GM23338 (cell line): ENCODE measurements around the gene ZNF248. TPM values are rescaled to one million over a fixed set of nuclear protein-coding genes. Genes with fewer than 3 reads are reported as not detected.

Source experiments
- CREB1 ChIP-seq: fragments of 250-450 bp; sonication (Bioruptor Pico); IDR thresholded peaks from 2 replicates; pipeline ENCODE4 v1.5.0; 2020; ENCODE audit warnings: low read depth, mild to moderate bottlenecking, moderate library complexity
- NANOG ChIP-seq: IDR thresholded peaks from 2 replicates; pipeline ENCODE4 v1.6.1; 2016; ENCODE audit warnings: antibody characterized with exemption, borderline replicate concordance
- STAT1 ChIP-seq: IDR thresholded peaks from one replicate; pipeline ENCODE4 v1.6.1; 2016; ENCODE audit warnings: antibody characterized with exemption; ENCODE audit not compliant: unreplicated experiment
- ZNF114 ChIP-seq: fragments of 250-450 bp; sonication (Bioruptor Pico); IDR thresholded peaks from 2 replicates; pipeline ENCODE4 v1.5.0; 2020; ENCODE audit warnings: mild to moderate bottlenecking, moderate library complexity
- ZNF331 ChIP-seq: fragments of 250-450 bp; sonication (Bioruptor Pico); IDR thresholded peaks from 2 replicates; pipeline ENCODE4 v1.5.0; 2020; ENCODE audit warnings: low read depth, mild to moderate bottlenecking, moderate library complexity
- polyA plus RNA-seq: library from polyadenylated mRNA; unstranded; fragments of >200 nt; fragmentation: Nextera tagmentation; extraction: Ambion mirVana; gene quantifications from 2 replicates; pipeline ENCODE4 v1.2.1, GENCODE V29; 2016
- total RNA-seq: library from RNA; depleted of rRNA; stranded (reverse); fragments of >200 nt; shearing (Covaris generic); gene quantifications from 2 replicates; pipeline ENCODE4 v1.2.3, GENCODE V29; 2014
- TF ChIP-seq, protein P1 (sequence below): fragments of 250-450 bp; sonication (Bioruptor Pico); IDR thresholded peaks from 2 replicates; pipeline ENCODE4 v1.5.0; 2020; ENCODE audit warnings: mild to moderate bottlenecking, moderate library complexity
- TF ChIP-seq, protein P2 (sequence below): IDR thresholded peaks from 2 replicates; pipeline ENCODE4 v1.6.1; 2016; ENCODE audit warnings: antibody characterized with exemption
- TF ChIP-seq, protein P3 (sequence below), 2 experiments: fragments of 200-600 bp in 1 of 2; sonication (generic) in 1 of 2; conservative IDR thresholded peaks; 2 replicates each; pipeline versions ENCODE4 v1.5.1 to v1.6.1; 2016 to 2017; ENCODE audit warnings: antibody characterized with exemption in 2 of 2, low read depth in 2 of 2, mild to moderate bottlenecking in 2 of 2, moderate library complexity in 1 of 2

The ZNF248 gene
- total and polyA plus RNA-seq, 2 experiments from 2014 or later = 2.7 to 5.3 TPM

DNA sequence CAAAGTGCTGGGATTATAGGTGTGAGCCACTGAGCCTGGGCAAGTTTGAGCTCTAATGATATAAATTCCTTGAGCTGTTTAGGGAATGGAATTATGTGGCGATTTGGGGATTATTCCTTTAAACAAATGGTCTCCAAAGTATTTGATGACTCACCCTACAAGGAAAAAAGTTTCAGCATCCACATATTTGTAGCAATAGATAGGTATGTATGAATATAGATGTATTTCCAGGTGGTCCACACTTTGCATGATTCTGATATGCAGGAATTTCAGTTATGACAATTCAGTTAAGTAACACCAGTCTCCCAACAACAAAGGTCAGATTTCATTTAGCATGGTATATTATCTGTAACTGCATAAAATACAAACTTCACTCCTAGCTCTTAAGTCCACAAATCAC is 92.2 kb downstream of the ZNF248 start (continued):
- TF ChIP-seq, protein P1, sequence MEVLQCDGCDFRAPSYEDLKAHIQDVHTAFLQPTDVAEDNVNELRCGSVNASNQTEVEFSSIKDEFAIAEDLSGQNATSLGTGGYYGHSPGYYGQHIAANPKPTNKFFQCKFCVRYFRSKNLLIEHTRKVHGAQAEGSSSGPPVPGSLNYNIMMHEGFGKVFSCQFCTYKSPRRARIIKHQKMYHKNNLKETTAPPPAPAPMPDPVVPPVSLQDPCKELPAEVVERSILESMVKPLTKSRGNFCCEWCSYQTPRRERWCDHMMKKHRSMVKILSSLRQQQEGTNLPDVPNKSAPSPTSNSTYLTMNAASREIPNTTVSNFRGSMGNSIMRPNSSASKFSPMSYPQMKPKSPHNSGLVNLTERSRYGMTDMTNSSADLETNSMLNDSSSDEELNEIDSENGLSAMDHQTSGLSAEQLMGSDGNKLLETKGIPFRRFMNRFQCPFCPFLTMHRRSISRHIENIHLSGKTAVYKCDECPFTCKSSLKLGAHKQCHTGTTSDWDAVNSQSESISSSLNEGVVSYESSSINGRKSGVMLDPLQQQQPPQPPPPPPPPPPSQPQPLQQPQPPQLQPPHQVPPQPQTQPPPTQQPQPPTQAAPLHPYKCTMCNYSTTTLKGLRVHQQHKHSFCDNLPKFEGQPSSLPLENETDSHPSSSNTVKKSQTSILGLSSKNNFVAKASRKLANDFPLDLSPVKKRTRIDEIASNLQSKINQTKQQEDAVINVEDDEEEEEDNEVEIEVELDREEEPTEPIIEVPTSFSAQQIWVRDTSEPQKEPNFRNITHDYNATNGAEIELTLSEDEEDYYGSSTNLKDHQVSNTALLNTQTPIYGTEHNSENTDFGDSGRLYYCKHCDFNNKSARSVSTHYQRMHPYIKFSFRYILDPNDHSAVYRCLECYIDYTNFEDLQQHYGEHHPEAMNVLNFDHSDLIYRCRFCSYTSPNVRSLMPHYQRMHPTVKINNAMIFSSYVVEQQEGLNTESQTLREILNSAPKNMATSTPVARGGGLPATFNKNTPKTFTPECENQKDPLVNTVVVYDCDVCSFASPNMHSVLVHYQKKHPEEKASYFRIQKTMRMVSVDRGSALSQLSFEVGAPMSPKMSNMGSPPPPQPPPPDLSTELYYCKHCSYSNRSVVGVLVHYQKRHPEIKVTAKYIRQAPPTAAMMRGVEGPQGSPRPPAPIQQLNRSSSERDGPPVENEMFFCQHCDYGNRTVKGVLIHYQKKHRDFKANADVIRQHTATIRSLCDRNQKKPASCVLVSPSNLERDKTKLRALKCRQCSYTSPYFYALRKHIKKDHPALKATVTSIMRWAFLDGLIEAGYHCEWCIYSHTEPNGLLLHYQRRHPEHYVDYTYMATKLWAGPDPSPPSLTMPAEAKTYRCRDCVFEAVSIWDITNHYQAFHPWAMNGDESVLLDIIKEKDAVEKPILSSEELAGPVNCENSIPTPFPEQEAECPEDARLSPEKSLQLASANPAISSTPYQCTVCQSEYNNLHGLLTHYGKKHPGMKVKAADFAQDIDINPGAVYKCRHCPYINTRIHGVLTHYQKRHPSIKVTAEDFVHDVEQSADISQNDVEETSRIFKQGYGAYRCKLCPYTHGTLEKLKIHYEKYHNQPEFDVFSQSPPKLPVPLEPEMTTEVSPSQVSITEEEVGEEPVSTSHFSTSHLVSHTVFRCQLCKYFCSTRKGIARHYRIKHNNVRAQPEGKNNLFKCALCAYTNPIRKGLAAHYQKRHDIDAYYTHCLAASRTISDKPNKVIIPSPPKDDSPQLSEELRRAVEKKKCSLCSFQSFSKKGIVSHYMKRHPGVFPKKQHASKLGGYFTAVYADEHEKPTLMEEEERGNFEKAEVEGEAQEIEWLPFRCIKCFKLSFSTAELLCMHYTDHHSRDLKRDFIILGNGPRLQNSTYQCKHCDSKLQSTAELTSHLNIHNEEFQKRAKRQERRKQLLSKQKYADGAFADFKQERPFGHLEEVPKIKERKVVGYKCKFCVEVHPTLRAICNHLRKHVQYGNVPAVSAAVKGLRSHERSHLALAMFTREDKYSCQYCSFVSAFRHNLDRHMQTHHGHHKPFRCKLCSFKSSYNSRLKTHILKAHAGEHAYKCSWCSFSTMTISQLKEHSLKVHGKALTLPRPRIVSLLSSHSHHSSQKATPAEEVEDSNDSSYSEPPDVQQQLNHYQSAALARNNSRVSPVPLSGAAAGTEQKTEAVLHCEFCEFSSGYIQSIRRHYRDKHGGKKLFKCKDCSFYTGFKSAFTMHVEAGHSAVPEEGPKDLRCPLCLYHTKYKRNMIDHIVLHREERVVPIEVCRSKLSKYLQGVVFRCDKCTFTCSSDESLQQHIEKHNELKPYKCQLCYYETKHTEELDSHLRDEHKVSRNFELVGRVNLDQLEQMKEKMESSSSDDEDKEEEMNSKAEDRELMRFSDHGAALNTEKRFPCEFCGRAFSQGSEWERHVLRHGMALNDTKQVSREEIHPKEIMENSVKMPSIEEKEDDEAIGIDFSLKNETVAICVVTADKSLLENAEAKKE = no peak
- TF ChIP-seq ZNF331 (CRISPR knock-in tag) = no peak
- TF ChIP-seq NANOG = no peak
- no peak for TF ChIP-seq STAT1
- TF ChIP-seq CREB1 (CRISPR knock-in tag) = no peak
- TF ChIP-seq, protein P2, sequence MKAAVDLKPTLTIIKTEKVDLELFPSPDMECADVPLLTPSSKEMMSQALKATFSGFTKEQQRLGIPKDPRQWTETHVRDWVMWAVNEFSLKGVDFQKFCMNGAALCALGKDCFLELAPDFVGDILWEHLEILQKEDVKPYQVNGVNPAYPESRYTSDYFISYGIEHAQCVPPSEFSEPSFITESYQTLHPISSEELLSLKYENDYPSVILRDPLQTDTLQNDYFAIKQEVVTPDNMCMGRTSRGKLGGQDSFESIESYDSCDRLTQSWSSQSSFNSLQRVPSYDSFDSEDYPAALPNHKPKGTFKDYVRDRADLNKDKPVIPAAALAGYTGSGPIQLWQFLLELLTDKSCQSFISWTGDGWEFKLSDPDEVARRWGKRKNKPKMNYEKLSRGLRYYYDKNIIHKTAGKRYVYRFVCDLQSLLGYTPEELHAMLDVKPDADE = no peak
- TF ChIP-seq ZNF114 = no peak
- TF ChIP-seq, protein P3, sequence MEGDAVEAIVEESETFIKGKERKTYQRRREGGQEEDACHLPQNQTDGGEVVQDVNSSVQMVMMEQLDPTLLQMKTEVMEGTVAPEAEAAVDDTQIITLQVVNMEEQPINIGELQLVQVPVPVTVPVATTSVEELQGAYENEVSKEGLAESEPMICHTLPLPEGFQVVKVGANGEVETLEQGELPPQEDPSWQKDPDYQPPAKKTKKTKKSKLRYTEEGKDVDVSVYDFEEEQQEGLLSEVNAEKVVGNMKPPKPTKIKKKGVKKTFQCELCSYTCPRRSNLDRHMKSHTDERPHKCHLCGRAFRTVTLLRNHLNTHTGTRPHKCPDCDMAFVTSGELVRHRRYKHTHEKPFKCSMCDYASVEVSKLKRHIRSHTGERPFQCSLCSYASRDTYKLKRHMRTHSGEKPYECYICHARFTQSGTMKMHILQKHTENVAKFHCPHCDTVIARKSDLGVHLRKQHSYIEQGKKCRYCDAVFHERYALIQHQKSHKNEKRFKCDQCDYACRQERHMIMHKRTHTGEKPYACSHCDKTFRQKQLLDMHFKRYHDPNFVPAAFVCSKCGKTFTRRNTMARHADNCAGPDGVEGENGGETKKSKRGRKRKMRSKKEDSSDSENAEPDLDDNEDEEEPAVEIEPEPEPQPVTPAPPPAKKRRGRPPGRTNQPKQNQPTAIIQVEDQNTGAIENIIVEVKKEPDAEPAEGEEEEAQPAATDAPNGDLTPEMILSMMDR (conservative IDR thresholded peaks at IDR 0.05; ENCODE audit: low read depth in 2 of 2) = no peak
